Activated CD4-positive, CD25-positive, alpha-beta regulatory T cell treated with anti-CD3 and anti-CD28 coated beads, Interleukin-2, amount 50 U/mL, for 72 hours (primary cell): Measurements from ENCODE around the gene PLXNA4.
"Not testable (repeated sequence)": the region's sequence is repeated elsewhere in the genome, so short reads cannot be mapped to it uniquely, and the experiment has no call there.

ENCODE experiments used
- DNase-seq: peaks from one replicate; pipeline ENCODE4 v3.0.0; 2021

PLXNA4 gene

DNA sequence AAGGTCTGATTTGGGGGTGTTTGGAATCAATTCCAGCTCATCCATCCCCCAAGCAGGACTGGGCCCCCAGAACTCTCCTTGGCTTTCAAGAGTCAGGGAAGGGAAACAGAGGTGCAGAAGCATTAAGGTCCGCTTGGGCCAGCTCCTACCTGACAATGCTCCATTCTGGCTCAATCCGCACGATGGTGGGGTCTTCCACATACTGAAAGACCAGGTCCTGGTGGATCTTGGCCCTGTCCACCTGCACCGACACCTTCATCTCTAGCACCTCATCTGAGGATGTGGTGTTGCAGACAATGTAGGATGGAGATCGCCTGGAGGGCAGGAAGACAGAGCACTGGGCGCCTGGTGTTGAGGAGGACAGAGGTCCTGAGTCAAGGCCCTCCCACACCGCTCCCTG, 391.1 kb downstream of the PLXNA4 start:
- no peak for DNase-seq

DNA sequence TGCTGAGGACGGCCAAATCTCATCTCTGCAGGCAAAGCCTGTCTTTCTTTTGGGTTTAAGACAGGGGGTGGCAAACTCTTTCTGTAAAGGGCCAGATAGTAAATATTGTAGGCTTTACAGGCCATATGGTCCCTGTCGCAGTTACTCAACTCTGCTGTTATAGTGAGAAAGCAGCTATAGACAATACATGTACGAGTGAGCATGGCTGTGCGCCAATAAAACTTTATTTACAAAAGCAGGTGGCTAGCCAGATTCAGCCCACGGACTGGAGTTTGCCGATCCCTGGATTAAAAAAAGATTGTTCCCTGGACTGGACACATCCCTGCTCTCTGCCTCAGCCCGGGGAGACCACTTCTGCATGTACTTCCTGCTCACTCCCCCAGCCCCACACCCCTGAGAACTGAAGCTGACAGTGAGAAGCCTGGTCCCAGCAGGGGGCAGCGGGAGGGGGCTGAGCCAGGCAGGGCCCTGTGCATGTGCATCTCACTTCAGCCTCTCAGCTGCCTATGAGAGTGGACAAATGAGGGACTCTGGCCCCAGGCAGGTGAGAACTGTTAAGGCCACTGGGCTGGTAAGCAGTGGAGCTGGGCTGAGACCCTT, 392.4 kb downstream of the PLXNA4 start:
- no peak for DNase-seq

DNA sequence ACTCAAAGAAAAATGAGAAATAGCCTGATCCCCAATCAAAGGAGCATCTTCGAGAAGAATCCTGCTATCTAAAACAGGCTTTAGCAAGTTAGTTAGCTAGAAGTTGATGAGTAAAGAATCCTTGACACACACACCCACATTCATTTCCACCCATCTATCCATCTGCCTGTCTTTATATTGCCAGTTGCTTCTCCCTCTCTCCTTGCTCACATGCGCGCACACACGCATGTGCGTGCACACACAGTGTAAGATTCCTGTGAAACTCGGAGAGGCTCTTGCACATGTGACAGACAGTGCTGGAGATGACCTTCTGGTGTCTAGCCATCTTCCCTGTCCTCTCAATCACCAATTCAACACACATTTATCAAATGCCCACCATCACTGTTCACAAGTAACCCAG, 393.3 kb downstream of the PLXNA4 start:
- DNase-seq: no peak

DNA sequence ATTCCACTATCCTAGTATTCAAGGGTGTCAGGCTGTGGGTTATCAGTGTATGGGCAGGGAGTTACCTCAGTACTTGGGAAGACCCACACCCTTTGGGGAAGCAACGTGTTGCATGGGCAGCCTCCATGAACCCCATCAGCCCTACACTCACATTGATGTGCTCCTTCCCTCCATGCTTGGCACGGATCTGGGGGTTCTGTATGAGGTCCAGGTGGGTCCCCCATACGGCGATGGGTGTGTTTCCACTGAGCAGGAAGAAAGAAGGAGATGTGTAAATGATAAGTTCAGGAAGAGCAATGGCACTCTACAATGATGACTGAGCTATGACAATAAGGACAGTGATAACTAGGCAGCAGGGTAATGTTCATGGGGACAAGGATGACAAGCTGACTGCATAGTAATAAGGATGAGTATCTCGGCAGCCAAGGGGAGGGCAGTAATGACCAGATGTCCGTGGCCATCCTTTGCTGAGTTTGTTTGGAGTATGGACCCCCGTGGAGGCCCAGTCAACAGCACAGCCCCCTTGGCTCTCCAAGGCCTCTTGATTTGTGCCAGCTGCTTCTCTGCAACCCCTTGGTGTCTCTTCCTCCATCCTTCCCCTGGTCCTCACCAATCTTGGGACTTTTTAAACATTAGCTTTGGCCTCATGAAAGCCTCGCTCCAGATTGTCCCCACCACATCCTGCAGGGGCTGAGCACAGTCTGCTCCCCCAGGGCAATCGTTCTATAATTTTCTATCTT, 394.2 kb downstream of the PLXNA4 start:
- DNase-seq: no peak

DNA sequence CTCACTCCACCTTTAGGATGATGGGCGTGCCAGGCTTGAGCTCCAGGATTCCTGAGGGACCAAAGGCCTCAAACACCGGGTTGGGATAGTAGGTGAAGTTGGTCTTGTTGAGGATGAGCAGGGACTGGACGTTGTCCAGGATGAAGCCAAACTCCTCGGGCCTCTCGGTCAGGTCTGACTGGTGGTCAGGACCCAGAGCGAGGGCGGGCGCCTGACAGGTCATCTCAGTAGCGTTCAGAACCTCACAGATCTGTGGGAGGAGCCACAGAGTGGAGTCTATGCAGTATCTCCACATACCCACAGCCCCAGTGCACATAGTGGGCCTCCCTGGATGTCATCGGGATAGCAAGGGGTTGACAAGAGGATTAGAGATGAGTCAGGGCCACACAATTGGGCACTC, 394.9 kb downstream of the PLXNA4 start:
- no peak for DNase-seq

DNA sequence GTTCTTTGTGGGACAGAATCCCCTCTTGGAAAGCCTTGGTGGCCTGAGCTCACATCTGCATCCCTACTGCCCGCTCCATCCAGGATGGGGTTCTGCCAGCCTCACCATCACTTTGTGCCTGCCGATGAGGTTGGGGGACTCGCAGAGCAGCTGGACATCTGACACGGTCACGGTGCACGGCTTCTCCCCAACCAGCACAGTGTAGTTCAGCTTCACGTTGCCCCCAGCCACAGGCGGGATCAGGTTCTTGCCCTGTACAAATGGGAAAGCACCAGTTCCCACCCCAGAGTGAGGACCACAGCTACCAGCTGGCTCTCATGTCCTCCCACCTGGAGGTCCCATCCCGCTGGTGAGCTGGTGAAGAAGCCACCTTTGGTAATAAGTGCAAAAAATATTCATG, 395.8 kb downstream of the PLXNA4 start:
- DNase-seq: no peak

DNA sequence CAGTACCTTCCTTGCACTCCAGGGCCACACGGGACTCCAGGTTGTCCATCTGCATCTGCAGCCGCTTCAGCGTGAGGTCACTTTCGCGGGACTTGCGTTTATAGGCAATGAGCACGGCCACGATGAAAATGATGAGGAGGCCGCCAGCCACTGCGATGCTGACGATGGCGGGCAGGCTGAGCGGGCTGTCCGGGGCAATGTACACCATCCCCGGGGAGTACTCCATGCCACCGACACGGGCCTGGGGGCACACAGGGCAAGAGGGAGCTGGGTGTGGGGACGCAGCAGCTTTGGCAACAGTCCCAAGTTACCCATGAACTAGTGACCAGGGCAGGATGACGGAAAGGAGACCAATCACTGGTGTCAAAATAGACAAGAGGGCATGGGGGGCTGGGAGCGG, 396.6 kb downstream of the PLXNA4 start:
- no peak for DNase-seq

DNA sequence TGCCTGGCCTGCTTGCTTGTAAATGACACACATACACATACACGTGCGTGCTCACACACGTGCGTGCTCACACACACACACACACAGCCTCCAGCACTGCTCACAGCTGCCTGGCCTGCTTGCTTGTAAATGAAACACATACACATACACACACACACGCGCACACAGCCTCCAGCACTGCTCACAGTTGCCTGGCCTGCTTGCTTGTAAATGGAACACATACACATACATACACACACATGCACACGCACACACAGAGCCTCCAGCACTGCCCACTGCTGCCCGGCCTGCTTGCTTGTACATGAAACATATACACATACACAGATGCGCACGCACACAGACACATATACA, 397.2 kb downstream of the PLXNA4 start:
- no peak for DNase-seq

DNA sequence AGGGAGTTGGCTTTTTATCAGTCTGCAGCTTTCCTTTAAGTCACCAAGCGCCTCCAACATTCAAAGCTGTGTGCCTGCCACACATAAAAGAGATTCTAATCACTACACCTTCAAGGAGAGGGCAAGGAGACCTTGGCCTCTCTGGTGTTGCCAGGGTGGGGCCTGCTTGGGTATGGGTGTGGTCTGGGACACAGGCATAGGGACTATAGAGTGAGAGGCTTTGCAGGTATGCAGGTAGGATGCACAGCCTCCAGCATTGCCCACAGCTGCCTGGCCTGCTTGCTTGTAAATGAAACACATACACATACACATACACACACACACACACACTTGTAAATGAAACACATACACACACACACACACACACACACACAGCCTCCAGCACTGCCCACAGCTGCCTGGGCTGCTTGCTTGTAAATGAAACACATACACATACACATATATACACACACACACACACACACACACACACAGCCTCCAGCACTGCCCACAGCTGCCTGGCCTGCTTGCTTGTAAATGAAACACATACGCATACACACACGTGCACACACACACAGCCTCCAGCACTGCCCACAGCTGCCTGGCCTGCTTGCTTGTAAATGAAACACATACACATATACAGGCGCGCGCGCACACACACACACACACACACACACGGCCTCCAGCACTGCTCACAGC, 397.7 kb downstream of the PLXNA4 start:
- DNase-seq: not testable (repeated sequence)

DNA sequence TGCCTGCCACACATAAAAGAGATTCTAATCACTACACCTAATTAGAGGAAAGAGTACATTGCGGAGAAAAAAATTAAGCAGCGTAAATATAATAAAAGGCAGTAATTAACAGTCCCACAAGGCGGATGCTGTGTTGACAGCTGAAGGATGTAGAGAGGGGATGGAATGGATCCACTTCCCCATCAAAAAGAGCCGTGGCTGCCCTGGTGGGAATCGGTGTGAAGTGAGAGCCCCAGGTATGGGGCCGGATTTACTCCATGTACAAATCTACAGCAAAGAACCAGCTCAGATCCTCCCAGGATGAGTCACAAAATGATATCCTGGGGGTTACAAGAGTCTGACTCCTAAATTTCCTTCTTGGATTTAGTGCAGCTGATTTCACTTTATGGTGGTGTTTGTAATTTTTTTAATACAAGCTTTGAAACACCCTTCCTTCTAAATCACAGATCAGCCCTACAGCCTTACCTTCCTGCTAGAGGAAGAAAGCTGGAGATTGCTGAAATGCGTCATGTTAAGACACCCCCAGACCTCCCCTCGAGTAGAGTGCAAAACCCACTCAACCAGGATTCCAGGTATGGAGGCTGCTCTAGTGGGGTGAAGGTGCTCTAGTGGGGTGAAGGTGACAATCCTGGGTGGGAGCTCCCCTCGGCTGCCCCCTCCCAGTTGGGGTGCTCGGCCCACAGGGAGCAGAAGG, 398.4 kb downstream of the PLXNA4 start:
- no peak for DNase-seq

DNA sequence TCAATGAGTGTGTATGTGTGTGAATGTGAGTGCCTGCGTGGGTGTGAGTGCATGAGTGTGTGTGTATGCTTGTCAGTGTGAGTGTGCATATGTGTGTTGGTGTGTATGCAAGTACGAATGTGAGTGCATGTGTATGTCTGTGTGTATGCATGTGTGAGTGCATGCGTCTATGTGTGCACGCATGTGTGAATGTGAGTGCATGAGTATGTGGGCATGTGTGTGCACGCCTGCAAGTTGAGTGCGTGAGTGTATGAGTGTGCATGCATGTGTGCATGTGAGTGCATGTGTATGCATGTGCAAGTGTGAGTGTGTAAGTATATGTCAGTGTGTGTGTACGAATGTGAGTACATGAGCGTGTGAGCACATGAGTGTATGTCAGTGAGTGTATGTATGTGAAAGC, 399.6 kb downstream of the PLXNA4 start:
- no peak for DNase-seq

DNA sequence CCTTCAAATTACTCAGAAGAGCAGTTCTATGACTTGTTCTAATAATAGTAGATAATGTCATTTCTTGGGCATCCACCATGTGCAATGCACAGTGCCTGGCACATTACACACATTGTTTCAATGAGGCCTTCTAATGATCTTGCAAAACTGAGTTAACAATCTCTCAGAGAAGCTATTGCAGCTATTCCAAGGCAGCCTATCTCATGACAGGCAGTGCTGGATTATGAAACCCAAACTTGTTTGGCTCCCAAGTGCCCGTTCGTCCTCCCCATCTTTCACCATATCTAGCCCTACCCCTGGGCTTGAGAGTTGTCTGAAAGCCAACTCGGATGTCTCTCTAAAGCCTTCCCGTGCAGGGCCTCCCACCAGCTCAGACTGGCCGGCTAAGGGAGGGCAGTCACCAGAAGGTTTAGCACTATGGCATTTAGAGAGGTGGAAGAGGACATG, 405.1 kb downstream of the PLXNA4 start:
- DNase-seq: no peak

DNA sequence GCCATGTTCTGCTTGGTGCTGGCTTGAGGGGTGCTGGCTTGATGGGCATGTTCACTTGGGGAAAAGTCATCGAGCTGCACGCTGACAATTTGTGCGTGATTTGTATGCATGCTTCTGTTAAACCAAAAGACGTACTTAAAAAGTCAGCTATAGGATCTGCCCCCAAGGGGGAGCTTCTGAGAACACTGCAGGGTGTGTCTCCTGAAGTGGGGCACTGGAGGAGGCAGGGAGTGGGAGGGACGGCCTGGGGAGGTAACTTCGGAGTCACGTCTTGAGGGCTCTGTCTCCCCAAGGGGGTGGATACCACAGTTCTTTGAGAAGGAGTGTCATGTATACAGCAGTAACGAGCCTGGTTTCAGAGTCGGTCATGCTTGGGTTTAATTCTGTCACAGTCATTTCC, 406.5 kb downstream of the PLXNA4 start:
- no peak for DNase-seq

DNA sequence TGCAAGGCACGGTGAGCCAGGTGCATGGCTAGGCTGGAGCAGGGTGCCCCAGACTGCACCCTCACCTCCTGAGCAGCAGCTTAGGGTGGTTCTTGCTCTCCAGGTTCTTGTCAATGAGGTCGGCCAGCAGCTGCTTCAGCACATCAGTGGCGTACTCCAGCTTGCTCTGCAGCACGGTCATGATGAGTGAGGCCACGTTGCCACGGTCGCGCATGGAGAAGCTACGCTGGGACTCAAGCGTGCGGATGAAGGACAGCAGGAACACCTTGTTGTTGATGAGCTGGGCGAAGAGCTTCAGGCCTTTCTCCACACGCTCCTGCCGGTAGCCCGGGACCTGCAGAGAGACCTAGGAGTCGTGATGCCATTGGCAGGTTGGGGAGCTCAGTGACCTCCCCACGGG, 408.0 kb downstream of the PLXNA4 start:
- no peak for DNase-seq

DNA sequence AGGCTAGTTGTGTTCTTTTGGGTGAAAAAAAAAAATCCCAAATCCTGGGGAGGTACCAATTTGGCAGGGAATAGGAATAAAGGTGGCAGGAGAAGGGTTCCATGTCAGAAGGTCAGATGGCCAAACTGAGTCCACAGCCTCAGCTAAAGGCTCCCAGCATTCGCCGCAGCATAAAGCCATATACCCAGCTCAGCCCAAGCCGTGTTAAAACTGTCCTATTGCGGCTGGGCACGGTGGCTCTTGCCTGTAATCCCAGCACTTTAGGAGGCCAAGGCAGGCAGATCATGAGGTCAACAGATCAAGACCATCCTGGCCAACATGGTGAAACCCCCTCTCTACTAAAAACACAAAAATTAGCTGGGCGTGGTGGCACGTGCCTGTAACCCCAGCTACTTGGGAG, 410.6 kb downstream of the PLXNA4 start:
- DNase-seq: not testable (repeated sequence)

DNA sequence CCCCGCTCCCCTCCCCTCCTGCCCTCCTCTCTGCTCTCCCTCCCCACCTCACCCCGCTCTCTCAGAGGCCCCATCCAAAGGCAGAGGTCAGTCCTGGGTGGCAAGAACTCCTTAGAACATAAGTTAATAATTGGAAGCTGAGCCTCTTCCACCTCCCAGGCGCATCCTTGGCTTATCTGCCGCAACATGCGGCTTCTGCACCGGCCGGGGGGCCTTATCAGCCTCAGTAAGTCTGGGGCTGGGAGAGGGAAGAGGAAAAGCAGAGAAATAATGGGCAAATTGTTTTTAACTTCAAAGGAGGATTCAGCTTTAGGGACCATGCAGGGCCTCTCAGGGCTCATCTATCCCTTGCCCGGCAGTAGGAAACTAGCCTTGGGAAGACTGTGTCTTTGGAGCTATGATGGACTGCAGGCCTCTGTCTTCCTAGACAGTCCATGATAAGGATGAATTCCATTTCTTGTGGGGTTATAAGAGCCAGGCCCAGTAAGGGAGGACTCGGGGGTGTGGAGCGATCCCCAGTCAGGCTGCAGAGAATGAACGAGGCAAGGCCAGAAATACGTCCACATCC, 411.6 kb downstream of the PLXNA4 start:
- no peak for DNase-seq

DNA sequence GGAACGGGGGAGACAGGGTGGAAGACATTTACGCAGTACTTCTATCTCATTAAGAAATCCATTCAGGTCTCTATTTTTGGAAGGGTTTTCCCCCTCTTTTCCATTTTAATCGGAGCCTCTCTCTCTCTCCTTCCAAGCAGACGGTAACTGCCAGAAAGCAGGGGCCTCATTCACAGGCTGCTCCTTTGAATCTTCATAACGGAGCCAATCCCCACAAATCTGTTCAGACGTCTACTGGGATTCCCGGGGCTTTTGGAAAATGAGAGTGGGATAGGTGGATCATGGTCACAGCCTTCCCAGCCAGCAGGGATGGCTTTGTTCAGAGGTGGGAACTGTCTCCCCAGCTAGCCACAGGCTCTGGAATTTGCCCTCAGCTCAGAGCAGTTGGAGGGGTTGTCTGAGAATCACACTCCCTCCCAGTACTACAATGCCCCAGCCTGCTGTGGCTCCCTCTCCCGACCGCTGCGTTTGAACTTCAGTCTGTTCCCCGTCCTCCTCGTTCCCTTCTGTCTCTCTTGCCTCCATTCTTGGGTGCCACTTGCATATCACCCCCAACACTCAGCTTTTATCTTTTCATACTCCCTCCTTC, 413.6 kb downstream of the PLXNA4 start:
- DNase-seq: no peak

DNA sequence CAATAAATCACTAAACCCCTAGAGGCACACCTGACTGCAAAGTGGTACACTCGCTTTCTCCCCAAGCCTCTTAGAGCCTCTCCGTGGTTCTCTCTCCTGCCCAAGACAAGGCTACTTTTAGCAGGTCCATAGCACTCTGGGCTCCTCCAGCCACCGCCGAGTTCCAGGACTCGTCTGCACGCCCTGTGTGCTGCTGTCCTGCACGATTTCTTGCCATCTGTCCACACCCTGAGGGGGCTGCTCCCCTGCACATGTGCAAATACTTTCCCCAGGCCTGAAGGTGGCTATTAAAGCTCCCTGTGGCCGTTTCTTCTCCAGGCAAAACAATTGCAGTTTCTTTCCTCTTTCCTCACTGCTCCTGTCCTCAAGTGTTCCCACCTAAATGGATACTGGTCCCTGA, 414.3 kb downstream of the PLXNA4 start:
- DNase-seq: no peak

DNA sequence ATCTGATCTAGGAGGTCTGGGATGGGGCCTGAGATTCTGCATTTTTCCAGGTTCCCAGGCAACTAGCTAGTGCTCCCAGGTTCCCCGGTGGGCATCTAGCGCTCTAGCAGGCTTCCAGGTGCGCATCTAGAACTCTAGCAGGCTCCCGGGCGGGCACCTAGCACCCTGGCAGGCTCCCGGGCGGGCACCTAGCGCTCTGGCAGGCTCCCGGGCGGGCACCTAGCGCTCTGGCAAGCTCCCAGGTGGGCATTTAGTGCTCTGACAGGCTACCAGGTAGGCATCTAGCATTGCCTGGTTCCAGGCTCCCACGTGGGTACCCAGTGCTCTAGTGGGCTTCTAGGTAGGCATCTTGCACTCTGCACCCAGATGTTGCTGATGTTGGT, 414.7 kb downstream of the PLXNA4 start:
- no peak for DNase-seq

DNA sequence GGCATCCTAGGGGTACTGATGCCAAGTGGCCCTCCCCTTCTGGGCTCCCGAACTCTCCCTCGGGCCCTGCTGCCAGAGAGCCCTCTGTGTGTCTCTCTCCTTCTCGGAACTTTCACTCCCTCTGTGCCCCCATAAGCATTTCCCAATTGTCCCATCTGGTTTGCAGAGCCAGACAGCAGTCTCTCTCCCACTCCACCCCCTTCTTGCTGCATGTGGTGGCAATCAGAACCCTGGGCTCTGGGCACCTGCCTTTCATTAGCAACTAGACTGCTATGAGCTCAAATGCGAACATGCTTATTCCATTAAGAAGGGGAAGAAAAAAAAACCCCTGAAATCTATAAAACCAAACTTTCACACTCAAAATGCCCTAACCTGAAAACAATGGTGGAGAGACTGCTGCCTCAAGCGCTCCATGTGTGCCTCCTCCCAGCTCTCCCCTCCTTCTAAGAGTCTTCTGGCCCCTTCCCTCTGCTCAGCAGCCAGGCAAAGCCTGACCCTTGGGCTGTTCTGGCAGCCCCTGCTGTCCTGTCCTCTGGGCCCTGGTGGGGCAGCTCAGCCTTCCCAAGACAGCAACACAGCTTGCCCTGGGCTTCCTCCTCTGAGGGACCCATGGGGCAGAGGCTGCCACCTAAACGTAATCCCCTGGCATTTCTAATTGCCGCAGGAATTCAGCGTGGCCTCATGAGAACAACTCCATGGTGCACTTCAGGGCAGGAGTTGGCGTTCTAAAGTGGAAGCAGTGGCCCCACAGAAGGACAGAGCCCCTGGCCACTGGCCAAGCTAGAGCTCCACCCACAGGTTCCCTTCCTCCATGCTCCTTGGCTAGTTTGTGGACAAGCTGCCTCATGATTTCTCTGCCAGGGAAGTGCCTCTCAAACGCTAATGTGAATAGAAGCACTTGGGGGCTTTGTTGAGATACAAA, 415.4 kb downstream of the PLXNA4 start:
- no peak for DNase-seq

DNA sequence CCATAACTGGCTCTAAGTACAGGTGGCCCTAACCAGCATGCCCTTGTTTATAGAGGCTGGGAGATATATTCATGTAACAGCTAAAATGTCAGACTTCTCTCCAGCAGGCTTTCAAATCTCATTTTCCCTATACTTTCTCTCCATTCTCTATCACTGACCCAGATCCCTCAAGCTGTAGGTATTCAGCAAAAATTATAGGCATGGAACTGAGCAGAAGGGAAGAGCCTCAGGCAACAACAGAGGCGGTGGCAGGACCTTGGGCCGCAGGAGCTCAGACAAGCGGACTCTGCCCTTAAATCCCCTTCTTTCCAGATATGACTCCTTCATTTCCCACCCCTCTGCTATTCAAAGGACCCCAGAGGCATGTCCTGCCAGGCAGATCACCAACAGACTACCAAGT, 417.4 kb downstream of the PLXNA4 start:
- no peak for DNase-seq

DNA sequence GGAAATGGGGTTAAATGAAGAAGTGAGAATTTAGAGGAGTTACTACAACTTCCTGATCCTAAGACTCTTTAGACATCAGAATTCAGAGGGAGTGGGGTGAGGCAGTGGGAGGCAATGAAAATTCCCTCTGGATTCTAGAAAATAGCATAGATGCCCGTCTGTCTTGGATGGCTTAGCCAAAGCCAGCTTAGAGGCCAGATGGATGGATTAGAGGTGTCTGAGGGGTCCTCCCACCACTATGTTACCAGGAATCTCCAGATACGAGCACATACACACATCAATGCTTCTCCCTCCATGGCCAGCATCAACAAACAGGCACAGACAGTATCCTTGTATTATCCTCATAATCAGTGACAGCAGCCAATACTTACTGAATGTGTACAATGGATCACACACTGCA, 418.1 kb downstream of the PLXNA4 start:
- DNase-seq: no peak
